ENCODE data around the gene G6PC3. TPM values are rescaled to one million over a fixed set of nuclear protein-coding genes. Genes with fewer than 3 reads are reported as not detected.

G6PC3 gene
- total RNA-seq, 1 experiment from 2014 or later: 99.6 TPM

- intact Hi-C loops (cut with micrococcal nuclease; ENCODE audit: unreplicated experiment): no loop called here
- TF ChIP-seq CTCF (IDR thresholded peaks at IDR 0.05; ENCODE audit: unreplicated experiment): no peak
- CTCF ChIA-PET: interaction anchor here (1.0 to 1.4 kb wide), 3 partner anchors 12 to 234 kb away, joined by 3 to 6 read pairs (median 4); partner anchors contain the start of gene HDAC5
- Mint-ChIP-seq H3K27ac (ENCODE audit: unreplicated experiment) (no peak overlapping the region), H3K4me3 (ENCODE audit: low read depth, unreplicated experiment) (no peak overlapping the region), H3K36me3 (ENCODE audit: insufficient read depth, unreplicated experiment) (peaks cover 10% of the 10 kb centered on the region), H3K27me3 (ENCODE audit: unreplicated experiment) (no peaks in the 10 kb centered on the region), H3K9me3 (ENCODE audit: low read depth, unreplicated experiment) (no peaks in the 10 kb centered on the region), H3K4me1 (ENCODE audit: low read depth, unreplicated experiment) (no peaks in the 10 kb centered on the region)
- no peak for DNase-seq
- no TSS peak for BruUV-seq (replicated peaks)
Observed at GRCh38 chr17:44111777-44112176, 41.2 kb downstream of the G6PC3 start.

GRCh38 chr17:44112284-44113280 is 42.0 kb downstream of the G6PC3 start:
- Mint-ChIP-seq H3K9me3 (ENCODE audit: low read depth, unreplicated experiment) (no peaks in the 10 kb centered on the region), H3K4me3 (ENCODE audit: low read depth, unreplicated experiment) (no peak overlapping the region), H3K27ac (ENCODE audit: unreplicated experiment) (no peak overlapping the region), H3K27me3 (ENCODE audit: unreplicated experiment) (no peaks in the 10 kb centered on the region), H3K36me3 (ENCODE audit: insufficient read depth, unreplicated experiment) (peaks cover 10% of the 10 kb centered on the region), H3K4me1 (ENCODE audit: low read depth, unreplicated experiment) (no peaks in the 10 kb centered on the region)
- TF ChIP-seq CTCF (IDR thresholded peaks at IDR 0.05; ENCODE audit: unreplicated experiment): no peak
- intact Hi-C loops (cut with micrococcal nuclease; ENCODE audit: unreplicated experiment): no loop called here
- CTCF ChIA-PET: interaction anchor here (1.1 to 1.4 kb wide), 2 partner anchors 11 to 233 kb away, joined by 4 to 6 read pairs; partner anchors contain the start of gene HDAC5
- DNase-seq: no peak
- BruUV-seq (replicated peaks): no TSS peak

- BruUV-seq (replicated peaks): no TSS peak
- no peak for DNase-seq
- no peaks in the 10 kb centered on the region for H3K27me3 Mint-ChIP-seq (ENCODE audit: unreplicated experiment)
- H3K27ac Mint-ChIP-seq (ENCODE audit: unreplicated experiment): no peak overlapping the region
- no peaks in the 10 kb centered on the region for H3K9me3 Mint-ChIP-seq (ENCODE audit: low read depth, unreplicated experiment)
- H3K4me1 Mint-ChIP-seq (ENCODE audit: low read depth, unreplicated experiment): no peaks in the 10 kb centered on the region
- no peak for TF ChIP-seq CTCF (IDR thresholded peaks at IDR 0.05; ENCODE audit: unreplicated experiment)
- no peak overlapping the region for H3K4me3 Mint-ChIP-seq (ENCODE audit: low read depth, unreplicated experiment)
- H3K36me3 Mint-ChIP-seq (ENCODE audit: insufficient read depth, unreplicated experiment): peaks cover 10% of the 10 kb centered on the region
- CTCF ChIA-PET: no interaction called here
- intact Hi-C loops (cut with micrococcal nuclease; ENCODE audit: unreplicated experiment): no loop called here
Observed at GRCh38 chr17:44113382-44113781, 42.8 kb downstream of the G6PC3 start.

GRCh38 chr17:44113868-44114840 is 43.6 kb downstream of the G6PC3 start:
- no TSS peak for BruUV-seq (replicated peaks)
- DNase-seq: no peak
- H3K9me3 Mint-ChIP-seq (ENCODE audit: low read depth, unreplicated experiment): no peaks in the 10 kb centered on the region
- no peak for TF ChIP-seq CTCF (IDR thresholded peaks at IDR 0.05; ENCODE audit: unreplicated experiment)
- no peak overlapping the region for H3K4me3 Mint-ChIP-seq (ENCODE audit: low read depth, unreplicated experiment)
- CTCF ChIA-PET: interaction anchor here (0.8 to 3.1 kb wide), 4 partner anchors 9 to 31 kb away, joined by 3 to 19 read pairs (median 6); partner anchors contain the start of gene HDAC5
- peaks cover 10% of the 10 kb centered on the region for H3K36me3 Mint-ChIP-seq (ENCODE audit: insufficient read depth, unreplicated experiment)
- no peaks in the 10 kb centered on the region for H3K27me3 Mint-ChIP-seq (ENCODE audit: unreplicated experiment)
- intact Hi-C loops (cut with micrococcal nuclease; ENCODE audit: unreplicated experiment): loop anchor here (2.0 kb wide), 1 partner anchor 31 kb away; no protein-coding TSS in a partner anchor
- no peak overlapping the region for H3K27ac Mint-ChIP-seq (ENCODE audit: unreplicated experiment)
- H3K4me1 Mint-ChIP-seq (ENCODE audit: low read depth, unreplicated experiment): no peaks in the 10 kb centered on the region

Data from Calu3 (cell line).